Body of pancreas (tissue), 4 donors: ENCODE data around the gene SYNE1.

ENCODE experiments used
- POLR2A ChIP-seq, 3 donors: fragments of 450-650 bp; IDR thresholded peaks; one replicate each; pipeline ENCODE4 v1.6.1; 2016; ENCODE audit warnings: antibody characterized with exemption in 3 of 3, mild to moderate bottlenecking in 2 of 3
- TF ChIP-seq, protein P1 (sequence below), 7 experiments: fragments of 450-650 bp in 4 of 7; fragments of 200-600 bp in 3 of 7; sonication (generic) in 3 of 7; IDR thresholded peaks; one replicate each; pipeline ENCODE4 v1.5.1; 2016 to 2019; ENCODE audit warnings: antibody characterized with exemption in 7 of 7

GRCh38 chr6:152142105-152142504 is 495.1 kb downstream of the SYNE1 start:
- TF ChIP-seq, protein P1, sequence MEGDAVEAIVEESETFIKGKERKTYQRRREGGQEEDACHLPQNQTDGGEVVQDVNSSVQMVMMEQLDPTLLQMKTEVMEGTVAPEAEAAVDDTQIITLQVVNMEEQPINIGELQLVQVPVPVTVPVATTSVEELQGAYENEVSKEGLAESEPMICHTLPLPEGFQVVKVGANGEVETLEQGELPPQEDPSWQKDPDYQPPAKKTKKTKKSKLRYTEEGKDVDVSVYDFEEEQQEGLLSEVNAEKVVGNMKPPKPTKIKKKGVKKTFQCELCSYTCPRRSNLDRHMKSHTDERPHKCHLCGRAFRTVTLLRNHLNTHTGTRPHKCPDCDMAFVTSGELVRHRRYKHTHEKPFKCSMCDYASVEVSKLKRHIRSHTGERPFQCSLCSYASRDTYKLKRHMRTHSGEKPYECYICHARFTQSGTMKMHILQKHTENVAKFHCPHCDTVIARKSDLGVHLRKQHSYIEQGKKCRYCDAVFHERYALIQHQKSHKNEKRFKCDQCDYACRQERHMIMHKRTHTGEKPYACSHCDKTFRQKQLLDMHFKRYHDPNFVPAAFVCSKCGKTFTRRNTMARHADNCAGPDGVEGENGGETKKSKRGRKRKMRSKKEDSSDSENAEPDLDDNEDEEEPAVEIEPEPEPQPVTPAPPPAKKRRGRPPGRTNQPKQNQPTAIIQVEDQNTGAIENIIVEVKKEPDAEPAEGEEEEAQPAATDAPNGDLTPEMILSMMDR (IDR thresholded peaks at IDR 0.05), result no peak
- TF ChIP-seq POLR2A (IDR thresholded peaks at IDR 0.05), result no peak
